ENCODE measurements around the gene SHKBP1. TPM values are rescaled to one million over a fixed set of nuclear protein-coding genes. Genes with fewer than 3 reads are reported as not detected.

Gene SHKBP1
- total RNA-seq, 1 donor, result 16.3 TPM

DNA sequence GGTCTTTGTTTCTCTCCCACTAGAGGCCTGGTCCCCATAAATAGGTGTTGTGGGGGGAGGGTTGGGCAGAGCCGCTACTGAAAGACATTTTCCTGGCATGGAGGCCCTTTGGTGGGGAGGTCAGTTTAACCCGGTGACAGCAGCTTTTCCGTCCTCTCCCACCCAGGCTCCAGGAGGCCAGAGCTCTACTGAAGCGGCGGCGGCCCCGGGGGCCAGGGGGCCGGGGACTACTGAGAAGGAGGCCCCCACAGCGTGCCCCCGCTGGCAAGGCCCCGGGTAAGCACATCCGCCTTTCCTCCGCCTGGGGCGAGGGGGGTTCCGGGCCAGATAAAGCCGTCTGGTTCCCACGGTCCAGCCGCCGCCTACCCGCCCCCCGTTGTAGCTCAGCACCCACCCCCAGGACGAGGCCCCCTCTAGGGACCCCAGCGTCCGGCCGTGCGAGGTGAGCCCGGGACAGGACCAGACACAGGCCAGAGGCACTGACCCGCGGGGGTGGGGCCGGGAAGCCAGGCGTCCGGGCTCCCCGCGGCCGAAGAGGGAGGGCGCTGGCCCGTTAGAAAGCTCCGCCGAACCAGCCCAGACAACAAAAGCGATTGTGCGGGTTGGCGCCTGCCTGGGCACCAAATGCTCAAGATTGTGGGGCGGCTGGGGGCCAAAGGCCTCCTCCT is 23.4 kb downstream of the SHKBP1 start:
- Histone ChIP-seq H3K4me2 (ENCODE audit: insufficient read depth, low read length) (no peak overlapping the region), H3K4me1 (ENCODE audit: insufficient read depth, low read length) (peaks cover 36% of the 10 kb centered on the region), H3K27me3 (ENCODE audit: insufficient read depth, low read length) (peaks cover 25% of the 10 kb centered on the region), H4K20me1 (ENCODE audit: insufficient read depth, low read length) (peaks cover 6% of the 10 kb centered on the region), H3K36me3 (ENCODE audit: insufficient read depth, low read length) (no peaks in the 10 kb centered on the region), H2AFZ (ENCODE audit: low read length) (no peak overlapping the region), H3K4me3 (ENCODE audit: insufficient read depth, low read length) (no peak overlapping the region), H3K27ac (ENCODE audit: low read depth, low read length) (no peak overlapping the region), H3K9me3 (ENCODE audit: low read depth, low read length) (no peaks in the 10 kb centered on the region), H3K79me2 (ENCODE audit: insufficient read depth, low read length) (no peaks in the 10 kb centered on the region)
- TF ChIP-seq, protein P1, sequence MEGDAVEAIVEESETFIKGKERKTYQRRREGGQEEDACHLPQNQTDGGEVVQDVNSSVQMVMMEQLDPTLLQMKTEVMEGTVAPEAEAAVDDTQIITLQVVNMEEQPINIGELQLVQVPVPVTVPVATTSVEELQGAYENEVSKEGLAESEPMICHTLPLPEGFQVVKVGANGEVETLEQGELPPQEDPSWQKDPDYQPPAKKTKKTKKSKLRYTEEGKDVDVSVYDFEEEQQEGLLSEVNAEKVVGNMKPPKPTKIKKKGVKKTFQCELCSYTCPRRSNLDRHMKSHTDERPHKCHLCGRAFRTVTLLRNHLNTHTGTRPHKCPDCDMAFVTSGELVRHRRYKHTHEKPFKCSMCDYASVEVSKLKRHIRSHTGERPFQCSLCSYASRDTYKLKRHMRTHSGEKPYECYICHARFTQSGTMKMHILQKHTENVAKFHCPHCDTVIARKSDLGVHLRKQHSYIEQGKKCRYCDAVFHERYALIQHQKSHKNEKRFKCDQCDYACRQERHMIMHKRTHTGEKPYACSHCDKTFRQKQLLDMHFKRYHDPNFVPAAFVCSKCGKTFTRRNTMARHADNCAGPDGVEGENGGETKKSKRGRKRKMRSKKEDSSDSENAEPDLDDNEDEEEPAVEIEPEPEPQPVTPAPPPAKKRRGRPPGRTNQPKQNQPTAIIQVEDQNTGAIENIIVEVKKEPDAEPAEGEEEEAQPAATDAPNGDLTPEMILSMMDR (IDR thresholded peaks at IDR 0.05; ENCODE audit: extremely low read depth, low read depth, low read length), result no peak
- peak; percentile 25 for DNase-seq (ENCODE audit: insufficient read length, low spot score, missing footprints)

DNA sequence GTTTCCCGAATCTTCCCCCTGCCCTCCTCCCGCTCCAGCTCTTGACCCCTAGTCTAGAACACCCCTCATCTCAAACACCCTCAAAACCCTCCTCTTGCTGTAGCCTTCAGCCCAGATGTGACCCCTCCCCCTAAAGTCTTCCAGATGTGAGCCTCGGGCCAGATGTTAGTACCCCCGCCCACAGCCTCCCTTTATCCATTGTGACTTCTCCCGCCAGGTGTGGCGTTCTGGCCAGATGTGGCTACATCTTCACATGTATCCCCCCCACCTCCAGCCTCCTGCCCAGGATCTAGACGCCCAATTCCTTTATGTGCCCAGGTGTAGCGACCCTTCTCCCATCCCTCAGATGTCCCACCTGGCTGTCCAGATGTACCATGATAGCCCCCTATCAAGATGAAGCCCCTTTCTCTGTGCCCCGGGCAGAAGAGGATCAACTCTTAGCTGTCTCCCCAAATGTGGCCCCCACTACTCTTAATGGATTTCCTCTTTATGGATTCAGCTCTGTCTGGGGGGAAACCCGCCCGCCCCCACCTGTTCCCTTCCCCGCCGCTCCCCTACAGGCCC is 24.0 kb downstream of the SHKBP1 start:
- Histone ChIP-seq H3K27me3 (ENCODE audit: insufficient read depth, low read length) (peaks cover 25% of the 10 kb centered on the region), H4K20me1 (ENCODE audit: insufficient read depth, low read length) (peaks cover 6% of the 10 kb centered on the region), H2AFZ (ENCODE audit: low read length) (no peak overlapping the region), H3K9me3 (ENCODE audit: low read depth, low read length) (no peaks in the 10 kb centered on the region), H3K4me3 (ENCODE audit: insufficient read depth, low read length) (peak overlapping the region; percentile 28), H3K79me2 (ENCODE audit: insufficient read depth, low read length) (no peaks in the 10 kb centered on the region), H3K4me1 (ENCODE audit: insufficient read depth, low read length) (peaks cover 40% of the 10 kb centered on the region), H3K4me2 (ENCODE audit: insufficient read depth, low read length) (no peak overlapping the region), H3K36me3 (ENCODE audit: insufficient read depth, low read length) (no peaks in the 10 kb centered on the region), H3K27ac (ENCODE audit: low read depth, low read length) (no peak overlapping the region)
- TF ChIP-seq, protein P1 (IDR thresholded peaks at IDR 0.05; ENCODE audit: extremely low read depth, low read depth, low read length), result no peak
- peak; percentile 62 for DNase-seq (ENCODE audit: insufficient read length, low spot score, missing footprints)

DNA sequence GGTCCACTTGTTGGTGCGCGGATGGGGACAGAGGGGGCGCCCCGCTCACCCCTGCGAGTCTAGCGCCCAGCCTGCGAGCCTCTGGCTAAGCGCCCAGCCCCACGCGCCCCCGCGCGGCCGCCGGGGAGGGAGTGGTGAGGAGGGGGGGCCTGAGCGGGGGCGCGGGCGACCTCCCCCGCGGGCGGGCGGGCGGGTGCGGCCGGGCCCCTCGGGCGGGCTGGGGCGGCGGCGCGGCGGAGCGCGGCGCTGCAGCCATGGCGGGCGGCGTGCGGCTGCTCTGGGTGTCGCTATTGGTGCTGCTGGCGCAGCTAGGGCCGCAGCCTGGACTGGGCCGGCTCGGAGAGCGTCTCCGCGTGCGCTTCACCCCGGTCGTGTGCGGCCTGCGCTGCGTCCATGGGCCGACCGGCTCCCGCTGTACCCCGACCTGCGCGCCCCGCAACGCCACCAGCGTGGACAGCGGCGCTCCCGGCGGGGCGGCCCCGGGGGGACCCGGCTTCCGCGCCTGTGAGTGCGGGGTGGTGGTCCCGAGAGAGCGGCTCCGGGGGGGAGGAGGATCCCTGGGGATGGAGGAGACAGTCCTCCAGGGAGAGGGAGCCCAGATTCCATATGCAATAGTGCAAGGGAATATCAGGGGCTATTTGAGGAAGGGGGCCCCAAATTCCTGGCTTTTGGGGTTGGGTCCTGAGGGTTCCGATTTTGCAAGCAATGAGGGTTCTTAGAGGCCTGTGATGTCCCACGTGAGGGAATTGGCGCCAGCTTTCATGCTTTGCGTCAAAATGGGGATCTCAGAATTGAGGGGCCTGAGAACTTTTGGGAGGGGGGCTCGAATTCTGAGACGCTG is 24.7 kb downstream of the SHKBP1 start, which contains the start of gene LTBP4:
Gene LTBP4 (plus strand): TSS at position 236 of the 841 bp plus-strand sequence. CDS start 19 bp downstream, at position 255.
- Histone ChIP-seq H3K4me3 (ENCODE audit: insufficient read depth, low read length) (peak within 1 kb of the TSS; percentile 61), H3K79me2 (ENCODE audit: insufficient read depth, low read length) (no peaks in the 10 kb centered on the region), H3K9me3 (ENCODE audit: low read depth, low read length) (no peaks in the 10 kb centered on the region), H2AFZ (ENCODE audit: low read length) (peak within 1 kb of the TSS; percentile 29), H3K4me1 (ENCODE audit: insufficient read depth, low read length) (peaks cover 42% of the 10 kb centered on the region), H3K36me3 (ENCODE audit: insufficient read depth, low read length) (no peaks in the 10 kb centered on the region), H4K20me1 (ENCODE audit: insufficient read depth, low read length) (peaks cover 6% of the 10 kb centered on the region), H3K4me2 (ENCODE audit: insufficient read depth, low read length) (peak within 1 kb of the TSS; percentile 67), H3K27ac (ENCODE audit: low read depth, low read length) (no peak within 1 kb of the TSS), H3K27me3 (ENCODE audit: insufficient read depth, low read length) (peaks cover 25% of the 10 kb centered on the region)
- TF ChIP-seq, protein P1 (IDR thresholded peaks at IDR 0.05; ENCODE audit: extremely low read depth, low read depth, low read length), result no peak
- DNase-seq (ENCODE audit: insufficient read length, low spot score, missing footprints), result peak; percentile 88

GRCh38 chr19:40603071-40603388 is 26.4 kb downstream of the SHKBP1 start:
- no peaks in the 10 kb centered on the region for H3K79me2 ChIP-seq (ENCODE audit: insufficient read depth, low read length)
- peaks cover 22% of the 10 kb centered on the region for H3K27me3 ChIP-seq (ENCODE audit: insufficient read depth, low read length)
- H3K36me3 ChIP-seq (ENCODE audit: insufficient read depth, low read length), result no peaks in the 10 kb centered on the region
- H4K20me1 ChIP-seq (ENCODE audit: insufficient read depth, low read length), result peaks cover 6% of the 10 kb centered on the region
- no peak overlapping the region for H3K4me3 ChIP-seq (ENCODE audit: insufficient read depth, low read length)
- peak; percentile 68 for DNase-seq (ENCODE audit: insufficient read length, low spot score, missing footprints)
- TF ChIP-seq, protein P1 (IDR thresholded peaks at IDR 0.05; ENCODE audit: extremely low read depth, low read depth, low read length), result no peak
- peak overlapping the region; percentile 81 for H3K4me2 ChIP-seq (ENCODE audit: insufficient read depth, low read length)
- peaks cover 32% of the 10 kb centered on the region for H3K4me1 ChIP-seq (ENCODE audit: insufficient read depth, low read length)
- no peaks in the 10 kb centered on the region for H3K9me3 ChIP-seq (ENCODE audit: low read depth, low read length)
- no peak overlapping the region for H2AFZ ChIP-seq (ENCODE audit: low read length)
- H3K27ac ChIP-seq (ENCODE audit: low read depth, low read length), result no peak overlapping the region
